HG03457 (cell line): Measurements from ENCODE around the gene VKORC1L1.
"Not testable (repeated sequence)": the region's sequence is repeated elsewhere in the genome, so short reads cannot be mapped to it uniquely, and the experiment has no call there.

Experiments
- ATAC-seq: cut with Tn5 transposase; IDR thresholded peaks from one replicate; pipeline ENCODE4 v1.9.1; 2021; ENCODE audit warnings: moderate number of reproducible peaks; ENCODE audit not compliant: unreplicated experiment

Gene VKORC1L1

DNA sequence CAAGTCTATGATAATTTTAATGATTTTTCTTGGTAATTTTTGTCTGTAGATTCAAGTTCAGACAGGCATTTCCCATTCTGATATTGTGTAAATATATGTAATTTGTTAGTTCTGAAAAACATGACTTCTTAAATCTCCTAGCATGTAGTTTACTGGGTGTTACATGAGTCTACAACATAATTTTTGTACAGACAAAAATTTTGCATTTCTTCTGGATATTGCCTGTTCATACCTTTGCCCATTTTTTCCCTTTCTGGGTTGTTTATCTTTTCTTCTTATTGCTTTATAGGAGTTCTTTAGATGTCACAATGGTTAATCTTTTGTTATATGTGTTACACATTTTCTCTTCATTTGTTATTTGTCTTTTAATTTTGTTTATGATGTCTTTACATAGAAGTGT, 12.1 kb downstream of the VKORC1L1 start:
- not testable (repeated sequence) for ATAC-seq

- not testable (repeated sequence) for ATAC-seq
These were observed 12.7 kb downstream of the VKORC1L1 start for GRCh38 chr7:65885533-65885932.

DNA sequence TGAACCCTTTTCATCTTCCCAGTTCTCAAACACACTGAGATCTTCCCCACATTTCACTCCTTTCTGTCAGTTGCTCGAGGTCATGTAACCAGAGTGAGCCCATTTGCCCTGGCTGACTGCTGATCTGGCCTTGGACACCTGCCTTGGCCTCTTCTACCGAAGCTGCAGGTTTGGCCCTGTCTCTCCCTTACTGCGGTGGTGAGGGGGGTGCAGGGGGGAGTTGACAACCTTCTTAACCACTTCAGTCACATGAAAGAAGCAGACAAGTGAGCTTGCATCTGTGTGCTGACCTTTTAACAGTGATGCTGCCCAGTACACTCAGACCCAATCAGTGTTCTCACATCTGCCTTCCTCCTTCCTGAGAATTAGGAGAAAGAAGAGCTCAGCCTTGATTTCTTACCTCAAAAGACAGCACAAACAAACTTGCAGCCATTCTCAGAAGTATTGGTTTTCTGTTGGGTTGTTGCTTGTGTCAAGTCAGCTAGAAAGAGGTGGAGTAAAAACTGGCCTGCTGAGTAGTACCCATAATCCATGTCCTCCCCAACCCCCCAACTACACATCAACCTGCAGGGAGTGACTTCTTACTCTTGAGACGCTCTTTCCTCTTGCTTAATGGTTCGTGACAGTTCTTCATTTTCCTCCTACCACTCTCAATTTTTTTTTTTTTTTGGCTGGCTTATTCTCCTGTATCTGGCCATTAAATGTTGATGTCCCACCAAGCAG, 15.7 kb downstream of the VKORC1L1 start:
- not testable (repeated sequence) for ATAC-seq

DNA sequence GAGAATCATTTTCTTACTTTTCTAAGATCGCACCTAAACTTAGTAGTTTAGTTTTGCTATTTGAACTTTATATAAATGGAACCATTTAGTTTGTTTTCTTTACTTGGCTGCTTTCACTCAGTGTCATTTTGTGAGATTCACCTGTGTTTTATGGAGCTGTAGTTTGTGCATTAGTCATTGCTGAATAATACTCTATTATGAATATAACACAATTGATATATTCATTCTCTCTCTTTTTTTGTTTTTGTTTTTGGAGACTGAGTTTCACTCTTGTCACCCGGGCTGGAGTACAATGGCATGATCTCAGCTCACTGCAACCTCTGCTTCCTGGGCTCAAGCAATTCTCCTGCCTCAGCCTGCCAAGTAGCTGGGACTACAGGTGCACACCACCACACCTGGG, 16.8 kb downstream of the VKORC1L1 start:
- ATAC-seq: not testable (repeated sequence)

- no peak for ATAC-seq
These were observed 19.3 kb downstream of the VKORC1L1 start for GRCh38 chr7:65892161-65892560.

DNA sequence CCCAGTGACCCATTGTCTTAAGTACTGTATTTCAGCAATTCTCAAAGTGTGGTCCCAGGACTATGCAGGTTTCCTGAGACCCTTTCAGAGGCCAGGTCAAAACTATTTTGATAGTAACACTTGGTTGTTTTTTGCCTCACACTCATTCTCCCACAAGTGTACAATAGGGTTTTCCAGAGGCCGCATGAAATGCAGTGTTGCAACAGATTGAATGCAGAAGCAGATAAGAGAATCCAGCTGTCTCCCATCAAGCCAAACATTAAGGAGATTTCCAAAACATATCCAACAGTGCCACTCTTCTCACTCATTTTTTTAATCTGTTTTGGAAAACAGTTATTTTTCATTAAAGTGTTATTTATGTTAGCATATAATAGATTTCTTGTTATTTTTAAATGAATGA, 20.0 kb downstream of the VKORC1L1 start:
- no peak for ATAC-seq

DNA sequence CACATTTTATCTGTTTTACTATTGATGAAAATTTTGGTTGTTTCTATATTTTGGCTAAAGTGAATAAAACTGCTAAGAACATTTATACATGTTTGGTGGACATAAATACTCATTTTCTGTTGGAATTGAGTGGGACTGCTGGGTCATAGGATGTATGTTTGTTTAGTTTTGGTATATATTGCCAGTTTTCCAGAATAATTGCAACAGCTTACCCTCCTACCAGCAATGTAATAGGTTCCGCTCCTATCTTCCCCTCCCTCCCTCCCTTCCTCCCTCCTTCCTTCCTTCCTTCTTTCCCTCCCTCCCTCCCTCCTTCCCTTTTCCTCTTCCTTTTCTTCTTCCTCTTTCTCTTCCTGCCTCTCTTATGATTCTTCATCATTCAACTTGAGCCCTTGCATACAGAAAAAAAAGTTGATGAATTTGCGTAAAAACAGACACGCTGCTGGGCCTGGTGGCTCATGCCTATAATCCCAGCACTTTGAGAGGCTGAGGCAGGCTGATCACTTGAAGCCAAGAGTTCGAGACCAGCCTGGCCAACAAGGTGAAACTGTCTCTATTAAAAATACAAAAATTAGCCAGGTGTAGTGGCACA, 23.5 kb downstream of the VKORC1L1 start:
- ATAC-seq: no peak

DNA sequence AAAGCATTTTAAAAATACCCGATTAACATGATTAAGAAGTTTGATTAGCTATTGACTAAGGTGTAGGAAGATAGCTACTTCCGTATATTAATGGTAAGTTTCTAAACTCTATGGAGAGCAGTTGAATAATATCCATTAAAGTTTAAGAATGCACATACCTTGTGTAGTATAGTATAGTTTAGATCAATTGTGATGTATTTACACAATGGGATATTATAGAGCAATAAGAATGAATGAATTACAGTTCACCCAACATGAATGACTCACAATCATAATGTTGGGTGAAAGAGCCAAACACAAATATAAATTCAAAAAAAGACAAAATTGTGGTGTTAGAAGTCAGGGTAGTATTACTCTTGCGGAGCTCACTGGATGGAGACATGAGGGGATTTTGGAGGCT, 24.4 kb downstream of the VKORC1L1 start:
- not testable (repeated sequence) for ATAC-seq

- ATAC-seq: peak; percentile 76
These were observed 26.0 kb downstream of the VKORC1L1 start for GRCh38 chr7:65898677-65899447.

DNA sequence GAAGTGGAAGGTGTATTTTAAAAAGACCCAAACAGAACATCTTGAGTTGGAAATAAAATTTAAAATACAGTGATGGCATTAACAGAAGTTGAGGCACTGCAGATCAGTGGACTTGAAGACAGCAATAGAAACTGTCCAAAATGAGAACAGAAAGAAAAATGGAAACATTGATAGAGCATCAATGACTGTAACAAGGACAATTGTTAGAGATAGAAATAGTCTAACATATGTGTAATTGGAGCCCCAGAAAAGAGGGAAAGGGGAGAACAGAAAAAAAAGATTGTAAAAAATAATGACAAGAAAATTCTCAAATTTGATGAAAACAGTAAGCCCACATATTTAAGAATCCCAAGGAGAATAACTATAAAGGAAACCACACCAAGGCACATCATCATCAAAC, 29.4 kb downstream of the VKORC1L1 start:
- ATAC-seq: no peak

GRCh38 chr7:65907501-65908198, 34.8 kb downstream of the VKORC1L1 start:
- ATAC-seq: no peak

- ATAC-seq: no peak
These were observed 37.4 kb downstream of the VKORC1L1 start for GRCh38 chr7:65910237-65910636.

DNA sequence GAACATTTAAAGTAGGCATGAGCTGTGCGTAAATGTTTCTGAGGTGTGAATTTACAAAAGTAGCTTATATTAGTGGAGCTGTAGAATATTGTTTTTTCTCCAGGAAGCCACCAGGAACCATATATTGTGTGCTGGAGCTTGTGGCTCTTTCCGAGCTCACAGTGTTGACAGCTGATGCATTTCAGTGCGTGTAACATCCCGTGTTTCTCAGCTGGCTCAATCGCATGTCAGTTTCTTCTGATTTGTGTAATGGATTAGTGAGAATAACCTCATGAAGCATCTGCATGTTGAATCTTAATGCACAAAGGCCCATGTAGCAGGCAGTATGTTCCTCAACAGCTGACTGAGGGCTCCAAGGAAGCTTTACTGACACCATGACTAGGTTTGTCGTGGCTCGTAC, 39.4 kb downstream of the VKORC1L1 start:
- ATAC-seq: no peak

GRCh38 chr7:65915921-65916657, 43.2 kb downstream of the VKORC1L1 start:
- ATAC-seq: no peak

- ATAC-seq: no peak
These were observed 50.4 kb downstream of the VKORC1L1 start for GRCh38 chr7:65923316-65923715.

GRCh38 chr7:65924193-65924592, 51.3 kb downstream of the VKORC1L1 start:
- ATAC-seq: no peak

DNA sequence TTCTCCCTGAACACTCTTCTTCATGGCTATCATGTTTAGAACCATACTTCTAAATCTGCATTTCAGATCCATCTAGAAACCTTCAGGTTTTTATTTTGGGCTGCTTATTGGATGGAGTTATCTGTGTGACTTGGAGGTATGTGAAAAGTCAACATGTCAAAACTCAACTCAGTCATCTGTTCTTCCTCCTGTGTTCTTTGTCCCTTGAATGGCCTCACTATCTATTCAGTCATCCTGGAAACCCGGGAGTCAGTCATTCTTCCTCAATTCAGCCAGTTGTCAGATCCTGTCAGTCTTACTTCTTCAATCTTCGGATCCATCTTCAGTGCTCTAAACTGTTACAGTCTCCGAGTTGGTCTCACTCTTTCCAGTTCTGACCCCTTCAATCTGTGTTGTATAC, 52.2 kb downstream of the VKORC1L1 start:
- ATAC-seq: no peak

- no peak for ATAC-seq
These were observed 53.7 kb downstream of the VKORC1L1 start for GRCh38 chr7:65926588-65926987.

GRCh38 chr7:65927489-65928448, 54.9 kb downstream of the VKORC1L1 start:
- ATAC-seq: no peak

GRCh38 chr7:65931685-65932084, 58.8 kb downstream of the VKORC1L1 start:
- no peak for ATAC-seq
